ENCODE data around the gene RESP18. TPM values are rescaled to one million over a fixed set of nuclear protein-coding genes. Genes with fewer than 3 reads are reported as not detected.
"Not testable (repeated sequence)": the region's sequence is repeated elsewhere in the genome, so short reads cannot be mapped to it uniquely, and the experiment has no call there.

Gene RESP18
- total RNA-seq, 1 donor from 2014 or later, result not detected

GRCh38 chr2:219325136-219325535, 7.4 kb downstream of the RESP18 start:
- ATAC-seq, result no peak

GRCh38 chr2:219323434-219323833, 9.1 kb downstream of the RESP18 start:
- no peak for ATAC-seq

- no peak for ATAC-seq
These were observed 17.6 kb downstream of the RESP18 start for GRCh38 chr2:219314804-219315468.

GRCh38 chr2:219312683-219313263, 19.8 kb downstream of the RESP18 start:
- not testable (repeated sequence) for ATAC-seq

- no peak for ATAC-seq
These were observed 23.3 kb downstream of the RESP18 start, which contains the start of gene PTPRN for GRCh38 chr2:219309278-219309677. TSS of gene PTPRN (minus strand) at chr2:219309401. CDS start at chr2:219309332, 69 bp downstream.

- peak; percentile 70 for ATAC-seq
These were observed 24.1 kb downstream of the RESP18 start for GRCh38 chr2:219308142-219309101.

- no peak for ATAC-seq
These were observed 26.5 kb downstream of the RESP18 start for GRCh38 chr2:219306047-219306446.

- ATAC-seq, result no peak
These were observed 28.3 kb downstream of the RESP18 start for GRCh38 chr2:219304223-219304622.

- no peak for ATAC-seq
These were observed 30.1 kb downstream of the RESP18 start for GRCh38 chr2:219302412-219302968.

GRCh38 chr2:219300022-219300421, 32.5 kb downstream of the RESP18 start:
- no peak for ATAC-seq

- no peak for ATAC-seq
These were observed 33.2 kb downstream of the RESP18 start for GRCh38 chr2:219299372-219299760.

GRCh38 chr2:219298759-219299371, 33.7 kb downstream of the RESP18 start:
- ATAC-seq, result peak; percentile 81

GRCh38 chr2:219297766-219298456, 34.6 kb downstream of the RESP18 start:
- ATAC-seq, result no peak

- ATAC-seq, result no peak
These were observed 35.7 kb downstream of the RESP18 start for GRCh38 chr2:219296631-219297391.

GRCh38 chr2:219296142-219296541, 36.4 kb downstream of the RESP18 start:
- ATAC-seq, result no peak

GRCh38 chr2:219294356-219295351, 37.9 kb downstream of the RESP18 start:
- peak; percentile 89 for ATAC-seq

- ATAC-seq, result no peak
These were observed 38.8 kb downstream of the RESP18 start for GRCh38 chr2:219293736-219294231.

GRCh38 chr2:219292616-219293015, 39.9 kb downstream of the RESP18 start:
- no peak for ATAC-seq

GRCh38 chr2:219291910-219292490, 40.5 kb downstream of the RESP18 start:
- ATAC-seq, result no peak
